C4-2B (cell line): ENCODE results near the gene LMF2.

Source experiments
- H3K27ac ChIP-seq: fragments of 450-650 bp; 2 replicates; pipeline ENCODE4 v1.5.1; 2017
- CTCF ChIP-seq: fragments of 450-650 bp; conservative IDR thresholded peaks from 2 replicates; pipeline ENCODE4 v1.5.1; 2017; ENCODE audit warnings: mild to moderate bottlenecking
- ZFX ChIP-seq: fragments of 450-650 bp; IDR thresholded peaks from 2 replicates; pipeline ENCODE4 v1.6.1; 2017

LMF2 gene

GRCh38 chr22:50461536-50461935 lies 46.0 kb downstream of the LMF2 start:
- TF ChIP-seq CTCF: no peak
- TF ChIP-seq ZFX: no peak
- no peak overlapping the region for H3K27ac ChIP-seq

GRCh38 chr22:50460938-50461337 lies 46.6 kb downstream of the LMF2 start:
- H3K27ac ChIP-seq: peak overlapping the region; percentile 29
- TF ChIP-seq ZFX (no peak), CTCF (no peak)

DNA sequence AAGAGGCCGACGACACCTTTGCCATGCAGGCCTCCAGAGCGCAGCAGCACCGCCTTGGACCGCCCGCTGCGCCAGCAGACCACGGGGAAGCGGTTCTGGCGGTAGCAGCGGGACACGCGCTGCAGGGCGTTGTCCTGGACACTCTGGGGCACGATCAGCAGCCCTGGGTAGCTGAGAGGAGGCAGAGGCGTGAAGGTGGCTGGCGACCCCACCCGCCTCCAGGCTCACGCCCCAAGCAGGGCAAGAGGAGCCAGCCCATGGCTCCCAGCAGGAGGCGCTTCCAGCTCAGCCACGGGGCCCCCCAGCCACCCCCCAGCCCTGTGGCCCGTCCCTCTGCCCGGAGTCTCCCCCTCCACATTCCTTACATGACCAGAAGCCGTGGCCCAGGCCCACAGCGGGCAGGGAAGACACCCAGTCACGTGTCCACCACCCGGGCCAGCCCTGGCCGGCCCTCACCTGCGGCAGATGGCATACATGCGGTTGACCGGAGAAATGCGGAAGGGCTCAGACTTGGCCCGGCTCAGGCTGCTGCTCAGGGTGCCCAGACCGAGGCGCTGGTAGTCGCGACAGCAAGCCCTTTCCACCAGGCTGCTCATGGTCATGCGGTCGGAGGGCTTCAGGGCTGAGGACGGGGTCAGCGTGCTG lies 47.9 kb downstream of the LMF2 start:
- no peak for TF ChIP-seq CTCF
- no peak for TF ChIP-seq ZFX
- no peak overlapping the region for H3K27ac ChIP-seq

DNA sequence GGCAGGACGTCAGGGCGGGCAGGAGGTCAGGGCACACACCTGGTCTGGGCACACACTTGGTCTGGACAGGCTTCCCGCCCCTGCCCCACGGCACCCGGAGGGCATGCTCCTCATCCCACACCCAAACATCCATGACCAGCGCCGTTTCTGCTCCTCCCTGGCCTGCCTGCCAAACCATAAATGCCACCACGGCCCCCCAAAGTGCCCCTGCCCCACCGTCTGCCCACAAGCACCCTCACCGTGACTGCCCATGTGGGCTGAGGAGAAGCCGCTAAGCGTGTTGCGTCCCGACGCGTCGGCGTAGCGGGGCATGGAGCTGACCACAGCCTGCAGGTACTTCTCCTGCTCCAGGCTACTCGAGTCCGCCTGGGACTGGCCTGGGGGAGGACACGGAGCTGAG lies 48.5 kb downstream of the LMF2 start:
- TF ChIP-seq CTCF (no peak), ZFX (no peak)
- H3K27ac ChIP-seq: no peak overlapping the region

DNA sequence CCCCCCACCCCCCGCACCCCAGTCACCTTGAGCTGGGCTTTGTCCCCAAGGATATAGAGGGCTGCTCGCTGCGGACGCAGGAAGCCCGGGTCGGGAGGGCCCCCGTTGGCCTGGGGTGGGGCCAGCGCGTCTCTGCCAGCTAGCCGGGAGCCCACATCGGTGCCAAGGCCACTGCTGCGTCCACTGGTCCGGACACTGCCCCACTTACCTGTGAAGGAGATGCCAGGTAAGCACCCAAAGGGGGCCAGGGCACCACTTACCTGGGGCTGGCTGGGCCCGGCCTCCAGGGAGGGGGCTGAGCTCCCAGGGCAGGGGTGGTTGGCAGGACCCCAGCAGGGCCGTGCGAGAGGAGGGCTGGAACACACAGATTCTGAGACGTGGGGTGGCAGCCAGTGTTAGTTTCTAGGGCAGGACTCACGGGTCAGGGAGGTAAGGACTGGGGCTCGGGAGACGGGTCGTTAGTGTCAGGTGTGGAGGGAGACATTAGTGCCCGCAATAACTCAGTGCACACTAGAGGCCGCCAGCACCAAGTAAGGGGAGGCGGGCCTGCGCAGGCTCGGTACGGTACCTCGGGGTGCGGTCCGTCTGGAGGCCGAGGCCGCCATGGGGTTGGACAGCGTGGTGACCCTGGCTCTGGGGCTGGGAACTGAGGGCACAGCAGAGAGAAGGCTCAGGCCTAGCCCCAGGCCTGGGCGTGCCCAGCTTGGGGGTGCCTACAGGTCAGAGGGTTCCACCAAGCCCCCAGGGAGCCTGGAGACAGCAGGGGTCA lies 50.9 kb downstream of the LMF2 start:
- no peak for TF ChIP-seq ZFX
- TF ChIP-seq CTCF: no peak; the same call in 1 of the 2 replicates
- no peak overlapping the region for H3K27ac ChIP-seq

- H3K27ac ChIP-seq: no peak overlapping the region
- no peak for TF ChIP-seq CTCF
- no peak for TF ChIP-seq ZFX
Measured at GRCh38 chr22:50456026-50456425, 51.5 kb downstream of the LMF2 start.

GRCh38 chr22:50455201-50455600 lies 52.3 kb downstream of the LMF2 start:
- TF ChIP-seq ZFX (no peak), CTCF (no peak)
- no peak overlapping the region for H3K27ac ChIP-seq
